NCI-H1436 treated with DMSO at 0.1 percent for 48 hours (cell line): ENCODE data around the gene CKMT1A.
"Not testable (repeated sequence)": the region's sequence is repeated elsewhere in the genome, so short reads cannot be mapped to it uniquely, and the experiment has no call there.

Experiments used
- DNase-seq: peaks from one replicate; lab custom pipeline; 2025; lab: John Stamatoyannopoulos, UW

The CKMT1A gene

DNA sequence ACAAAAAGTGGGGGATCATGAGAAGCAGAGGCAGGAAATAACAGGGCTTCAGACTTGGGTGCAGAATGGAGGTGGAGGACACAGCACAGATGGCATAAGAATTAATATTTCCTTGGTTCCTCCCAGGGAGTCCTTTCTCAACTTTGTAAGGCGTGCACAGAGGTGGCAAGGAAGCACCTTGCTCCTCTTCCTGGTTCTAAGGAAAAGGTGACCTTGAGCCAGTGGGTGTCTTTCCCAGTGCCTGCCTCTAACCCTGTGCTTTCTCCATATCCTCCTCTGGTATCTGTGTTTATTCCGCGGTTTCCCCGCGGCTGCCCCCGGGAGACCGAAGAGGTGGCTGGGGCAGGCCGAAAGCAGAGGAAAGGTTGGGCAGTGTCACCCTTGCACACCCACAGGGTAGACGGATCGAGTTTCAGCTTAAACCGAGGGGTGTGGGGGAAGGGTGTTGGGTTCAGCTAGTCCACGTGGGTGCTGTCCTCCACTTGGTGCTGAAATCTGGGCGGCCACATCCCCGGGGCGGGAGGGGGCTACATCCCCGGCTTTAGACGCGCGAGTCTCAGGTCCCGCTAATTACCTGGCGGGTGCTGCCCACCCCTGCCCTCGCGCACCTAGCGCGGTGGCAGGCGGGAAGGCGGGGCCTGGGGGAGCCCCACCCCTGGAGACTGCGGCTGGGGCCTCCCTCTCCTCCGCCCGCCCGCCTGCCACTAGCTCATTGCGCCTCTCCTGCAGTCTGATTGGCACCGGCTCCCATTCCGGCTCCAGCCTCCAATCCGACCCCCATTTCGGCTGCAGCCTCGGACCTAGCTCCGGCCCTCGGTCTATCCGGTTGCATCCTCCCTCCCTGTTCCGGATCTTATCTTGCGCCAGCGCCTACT lies at the start of gene CKMT1A:
Gene CKMT1A, plus strand, starts transcription at position 712 of the 875 bp plus-strand sequence. CDS start 192 bp downstream, outside the sequence.
- not testable (repeated sequence) for DNase-seq

DNA sequence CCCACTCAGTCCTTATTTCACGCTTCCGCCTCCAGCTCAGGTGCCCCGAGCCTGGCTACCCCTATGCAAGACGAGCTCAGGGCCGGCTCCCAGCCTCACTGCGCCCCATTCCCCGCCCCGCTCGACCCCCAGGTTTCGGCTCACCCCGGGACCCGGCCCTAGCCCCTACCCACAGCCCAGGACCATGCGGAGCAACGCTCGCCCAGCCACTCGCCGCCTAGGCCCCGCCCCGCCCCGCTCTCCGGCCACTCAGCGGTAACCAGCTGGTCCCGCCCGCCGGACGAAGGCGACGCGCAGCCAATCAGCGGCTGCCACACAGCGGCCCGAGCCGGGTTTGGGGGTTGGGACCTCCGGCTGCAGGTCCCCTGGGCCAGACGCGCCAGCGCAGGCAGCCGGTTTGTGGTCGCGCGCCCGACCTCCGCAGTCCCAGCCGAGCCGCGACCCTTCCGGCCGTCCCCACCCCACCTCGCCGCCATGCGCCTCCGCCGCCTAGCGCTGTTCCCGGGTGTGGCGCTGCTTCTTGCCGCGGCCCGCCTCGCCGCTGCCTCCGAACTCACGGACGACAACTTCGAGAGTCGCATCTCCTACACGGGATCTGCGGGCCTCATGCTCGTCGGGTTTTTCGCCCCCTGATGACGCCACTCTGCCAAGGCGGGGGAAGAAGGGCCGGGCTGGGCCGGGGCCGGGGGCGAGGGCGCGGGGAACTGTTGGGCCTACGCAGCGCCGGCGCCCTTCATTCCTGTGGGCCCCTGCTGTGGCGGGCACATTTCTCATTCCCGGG lies 44.8 kb upstream of the CKMT1A start, which contains the start of gene CATSPER2:
Gene CATSPER2, minus strand, starts transcription at position 196 of the 781 bp plus-strand sequence. CDS start 783 bp downstream, outside the sequence.
- no peak for DNase-seq

DNA sequence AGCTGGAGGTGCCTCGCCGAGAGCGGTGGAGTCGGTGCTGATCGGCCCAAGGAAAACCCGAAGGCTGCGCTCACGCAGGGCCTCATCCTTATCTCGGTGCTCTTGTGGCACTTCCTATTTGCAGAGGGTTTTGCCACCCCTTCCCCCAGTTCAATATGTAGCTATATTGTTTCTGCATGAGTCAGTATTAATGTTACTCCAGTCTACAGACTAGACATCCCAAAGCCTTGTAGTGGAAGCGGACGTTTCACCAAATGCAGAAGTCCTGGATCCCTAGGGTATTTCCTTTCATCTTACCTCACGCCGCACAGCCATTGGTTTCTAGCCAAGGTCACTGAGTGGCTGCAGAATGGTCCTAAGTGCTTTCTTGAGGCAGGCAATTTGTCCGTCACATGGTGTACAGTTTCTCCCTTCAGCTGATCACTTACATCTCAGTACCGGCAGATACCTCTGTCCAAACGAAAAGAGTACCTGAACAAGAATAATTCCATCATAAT lies 44.2 kb upstream of the CKMT1A start:
- DNase-seq, result not testable (repeated sequence)

DNA sequence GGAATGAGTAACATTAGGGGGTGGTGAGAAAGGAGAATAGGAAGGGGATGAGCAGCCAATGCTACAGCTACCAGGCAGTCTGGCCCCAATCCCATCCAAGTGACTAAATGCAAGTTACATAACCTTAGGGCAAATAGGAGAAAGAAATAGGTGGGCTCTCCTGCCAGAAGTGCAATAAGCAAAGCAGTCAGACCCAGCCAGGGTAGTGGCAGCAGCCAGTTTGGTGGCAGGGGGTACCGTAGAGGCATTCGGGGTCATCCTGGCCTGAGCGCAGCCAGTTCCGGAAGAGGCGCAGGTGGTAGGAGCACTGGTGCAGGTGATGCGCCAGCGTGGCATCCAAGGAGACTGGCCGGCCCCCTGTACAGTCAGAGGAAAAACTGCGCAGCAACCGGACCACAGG lies 33.9 kb upstream of the CKMT1A start:
- not testable (repeated sequence) for DNase-seq

DNA sequence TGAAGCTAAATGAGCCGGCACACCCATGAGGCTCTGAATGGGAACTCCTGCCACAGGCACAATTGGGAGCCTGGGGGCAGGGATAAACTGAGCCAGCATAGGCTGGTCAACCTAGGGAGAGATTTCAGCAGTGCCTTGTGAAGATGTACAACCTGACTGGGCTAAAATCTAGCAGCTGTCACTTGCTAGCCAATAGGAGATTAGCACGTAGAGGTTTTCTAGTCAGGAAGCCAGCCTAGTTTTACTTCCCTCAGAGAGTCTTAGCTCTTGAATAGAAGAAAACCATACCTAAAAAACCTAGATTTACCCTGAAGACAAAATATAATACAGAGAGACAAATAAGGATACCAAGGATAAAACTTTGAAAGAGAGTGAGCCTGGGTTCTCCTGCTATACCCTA lies 31.4 kb upstream of the CKMT1A start:
- DNase-seq, result not testable (repeated sequence)

DNA sequence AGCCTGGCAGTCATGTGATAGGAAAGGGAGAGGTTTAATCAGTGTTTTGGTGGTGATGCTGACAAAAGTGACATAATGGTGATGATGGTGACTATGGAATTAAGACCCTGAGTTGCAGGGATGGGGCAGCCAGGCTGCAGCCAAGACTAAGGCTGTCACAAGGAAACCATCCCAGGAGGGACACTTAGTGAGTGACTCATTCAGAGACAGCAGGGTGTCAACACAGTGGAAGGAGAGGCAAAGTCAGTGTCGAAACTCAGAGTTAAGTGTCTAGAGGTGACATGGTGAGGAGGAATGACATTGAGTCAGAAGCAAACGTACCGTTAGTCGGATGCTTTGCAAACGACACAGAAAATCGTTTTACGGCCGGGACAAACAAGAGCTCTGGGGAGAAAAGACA lies 30.3 kb upstream of the CKMT1A start:
- DNase-seq, result not testable (repeated sequence)

DNA sequence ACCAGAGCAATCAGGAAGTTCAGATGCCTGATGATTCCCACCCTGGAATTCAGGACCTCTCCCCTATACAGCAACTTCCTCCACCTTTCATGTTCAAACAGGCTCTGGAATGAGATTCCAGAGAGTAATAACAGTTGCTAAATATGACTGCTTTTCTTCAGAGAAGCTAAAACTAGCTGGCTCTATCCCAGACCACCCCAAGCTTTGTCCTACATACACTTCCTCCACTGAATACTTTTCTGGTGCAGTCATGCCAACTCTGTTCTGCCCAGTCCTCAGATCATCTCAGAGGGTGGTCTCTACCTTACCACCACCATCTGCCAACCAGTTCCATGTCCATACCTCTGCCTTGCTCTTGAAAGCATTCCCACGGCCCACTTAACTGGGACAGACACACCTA lies 27.5 kb upstream of the CKMT1A start:
- DNase-seq, result not testable (repeated sequence)

DNA sequence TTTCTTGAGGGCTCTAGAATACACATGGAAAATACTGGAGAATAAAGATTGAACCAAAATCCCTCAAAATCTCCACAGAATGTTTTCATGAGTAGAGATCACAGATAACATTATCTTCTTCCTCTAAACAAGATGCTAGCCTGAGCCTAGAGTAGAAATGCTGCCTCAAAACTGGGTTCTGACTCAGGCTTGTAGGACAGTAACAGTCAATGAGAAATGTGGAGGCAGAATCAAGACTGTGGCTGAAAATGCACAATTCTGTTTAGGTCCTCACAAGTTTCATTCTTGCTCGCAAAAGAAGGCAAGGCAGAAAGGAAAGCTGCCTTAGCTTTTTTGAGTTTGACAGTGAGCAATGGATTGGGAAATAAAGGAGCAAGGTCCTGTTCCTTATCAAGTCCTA lies 19.5 kb upstream of the CKMT1A start:
- DNase-seq, result not testable (repeated sequence)

DNA sequence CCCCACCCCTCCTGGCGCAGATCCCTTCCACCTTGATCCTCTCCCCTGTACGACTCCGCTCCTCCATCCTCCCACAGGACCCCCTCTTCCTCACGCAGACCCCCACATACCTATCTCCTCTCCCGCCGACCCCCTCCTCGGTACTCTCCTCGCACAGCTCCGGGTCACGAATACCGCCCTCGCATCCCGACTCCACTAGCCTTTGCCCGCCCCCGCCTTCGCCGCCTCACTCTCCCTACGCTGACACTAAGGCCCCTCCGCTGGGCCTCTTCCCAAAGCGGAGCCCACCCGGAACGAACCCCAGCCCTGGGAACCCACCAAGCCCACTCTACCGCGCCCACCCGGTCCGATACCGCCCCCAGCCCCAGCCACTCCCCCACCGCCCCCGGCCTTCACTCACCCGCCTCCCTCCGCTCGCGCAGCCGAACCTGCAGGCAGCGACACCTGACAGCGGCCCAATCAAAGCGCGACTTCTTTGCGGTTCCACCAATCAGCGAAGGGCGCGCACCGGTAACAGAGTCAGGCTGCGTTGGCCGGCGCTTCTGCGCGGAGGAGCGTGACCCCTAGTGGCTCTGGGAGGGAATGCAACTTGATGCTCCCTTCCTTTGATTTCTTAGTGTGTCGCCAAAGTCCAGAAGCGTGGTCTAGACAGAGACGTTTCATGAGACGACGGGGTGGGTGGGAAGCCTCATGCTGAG lies 3.9 kb upstream of the CKMT1A start:
- DNase-seq, result not testable (repeated sequence)

DNA sequence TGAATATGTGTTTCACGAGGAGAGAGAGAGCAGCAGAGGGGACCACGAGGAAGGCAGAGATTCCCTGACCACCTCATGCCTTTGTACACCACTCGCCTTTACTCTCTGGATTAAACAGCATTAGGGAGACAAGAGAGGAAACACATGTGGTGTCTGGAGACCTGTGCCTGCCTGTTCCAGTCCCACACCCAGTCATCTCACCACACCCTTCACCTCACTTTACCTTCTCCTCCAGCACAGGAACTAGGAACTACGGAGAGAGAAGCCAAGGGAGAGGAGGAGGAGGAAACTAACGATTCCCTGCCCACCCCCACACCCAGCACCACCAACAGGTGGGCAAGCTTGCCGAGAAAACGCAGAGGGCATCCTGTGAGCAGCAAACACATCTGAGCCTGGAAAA lies 980 bp upstream of the CKMT1A start:
- not testable (repeated sequence) for DNase-seq

DNA sequence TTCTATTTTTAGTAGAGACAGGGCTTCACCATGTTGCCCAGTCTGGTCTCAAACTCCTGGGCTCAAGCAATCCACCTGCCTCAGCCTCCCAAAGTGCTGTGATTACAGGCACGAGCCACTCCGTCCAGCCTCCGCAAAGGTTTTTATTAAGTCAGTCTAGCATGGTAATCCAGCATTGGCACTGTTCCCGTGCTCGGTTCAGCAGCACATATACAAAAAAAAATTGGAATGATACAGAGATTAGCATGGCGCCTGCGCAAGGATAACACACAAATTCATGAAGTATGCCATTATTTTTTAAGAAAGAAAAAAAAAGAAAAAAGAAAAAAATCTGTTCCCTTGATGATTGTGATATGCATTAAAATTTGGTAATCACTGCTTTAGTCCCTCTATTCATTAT lies 8.5 kb downstream of the CKMT1A start:
- no peak for DNase-seq

DNA sequence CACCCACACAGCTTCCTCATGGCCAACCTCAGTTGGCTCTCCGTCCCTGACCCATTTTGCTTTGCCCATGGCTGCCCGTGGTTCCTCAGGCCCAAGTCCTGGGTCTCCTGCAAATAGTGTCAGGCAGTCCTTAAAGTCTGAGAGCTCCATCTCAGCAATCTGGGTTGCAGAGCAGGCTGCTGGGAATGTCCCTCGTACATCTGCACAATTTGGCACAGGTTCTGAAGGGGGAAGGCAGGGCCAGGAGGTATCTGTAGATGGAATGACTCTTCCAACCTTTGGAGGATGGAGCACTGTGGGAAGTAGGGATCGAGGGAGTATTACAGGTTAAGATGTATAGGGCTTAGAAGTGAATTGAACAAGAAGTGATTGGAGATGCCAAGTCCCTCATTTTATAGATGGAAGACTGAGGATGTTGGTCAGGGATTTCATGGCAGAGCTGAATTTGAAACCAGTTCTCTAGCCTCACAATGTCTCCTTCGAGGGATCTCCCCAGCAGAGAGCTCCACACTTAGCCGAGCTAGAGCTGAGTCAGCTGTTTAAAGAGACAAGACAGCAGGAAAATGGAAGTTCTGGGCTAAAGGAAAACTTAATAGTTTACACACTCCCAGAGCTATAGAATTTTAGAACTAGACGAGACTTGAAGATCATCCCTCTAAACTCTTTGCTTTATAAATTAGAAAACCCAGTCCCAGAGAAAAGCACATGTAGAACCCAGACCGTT lies 9.2 kb downstream of the CKMT1A start:
- DNase-seq, result no peak

DNA sequence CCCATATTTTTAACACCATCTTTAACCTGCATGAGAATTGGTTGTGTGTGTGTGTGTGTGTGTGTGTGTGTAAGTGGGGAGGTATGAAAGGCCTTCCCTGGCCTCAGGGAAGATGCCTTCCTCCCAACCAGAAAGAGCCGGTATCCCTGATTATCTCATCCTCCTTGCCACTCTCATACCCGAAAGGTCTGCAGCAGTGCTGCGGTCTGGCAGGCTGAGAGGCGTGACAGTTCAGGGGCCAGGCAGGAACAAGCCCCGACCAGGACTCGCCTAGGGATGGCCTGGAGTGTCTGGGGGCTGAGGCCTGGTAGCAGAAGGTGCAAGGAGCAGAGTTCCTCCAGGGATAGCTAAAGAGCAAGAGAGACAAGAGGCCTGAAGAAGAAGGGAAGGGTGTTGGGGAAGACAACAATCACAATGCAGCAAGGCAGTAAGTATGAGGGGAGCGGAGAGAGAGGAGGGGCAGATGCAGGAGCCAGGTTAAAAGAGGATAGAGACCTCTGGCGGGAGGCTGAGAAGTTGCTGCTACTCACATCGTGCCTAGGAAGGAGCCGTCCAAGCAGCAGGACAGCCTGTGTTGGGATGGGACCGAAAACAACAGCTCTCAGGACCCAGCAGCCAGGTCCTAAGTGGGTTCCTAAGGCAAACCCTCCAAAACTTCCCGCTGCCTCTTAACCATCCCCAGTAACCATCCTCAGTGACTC lies 16.9 kb downstream of the CKMT1A start:
- not testable (repeated sequence) for DNase-seq

DNA sequence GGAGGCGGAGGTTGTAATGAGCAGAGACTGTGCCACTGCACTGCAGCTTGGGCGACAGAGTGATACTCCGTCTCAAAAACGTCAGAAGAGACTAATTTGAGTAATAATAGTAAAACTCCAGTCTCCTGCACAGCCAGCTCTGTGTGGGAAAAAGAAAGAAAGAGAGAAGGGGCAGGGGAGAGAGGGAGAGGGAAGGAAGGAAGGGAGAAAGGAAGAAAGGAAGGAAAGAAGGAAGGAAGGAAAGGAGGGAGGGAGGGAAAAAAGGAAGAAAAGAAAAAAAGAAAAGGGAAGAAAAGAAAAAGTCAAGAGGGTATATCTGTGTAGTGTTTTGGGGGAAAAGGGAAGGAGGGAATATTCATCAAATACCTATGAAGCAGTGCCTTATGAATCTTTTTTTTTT lies 29.5 kb downstream of the CKMT1A start:
- DNase-seq, result no peak

DNA sequence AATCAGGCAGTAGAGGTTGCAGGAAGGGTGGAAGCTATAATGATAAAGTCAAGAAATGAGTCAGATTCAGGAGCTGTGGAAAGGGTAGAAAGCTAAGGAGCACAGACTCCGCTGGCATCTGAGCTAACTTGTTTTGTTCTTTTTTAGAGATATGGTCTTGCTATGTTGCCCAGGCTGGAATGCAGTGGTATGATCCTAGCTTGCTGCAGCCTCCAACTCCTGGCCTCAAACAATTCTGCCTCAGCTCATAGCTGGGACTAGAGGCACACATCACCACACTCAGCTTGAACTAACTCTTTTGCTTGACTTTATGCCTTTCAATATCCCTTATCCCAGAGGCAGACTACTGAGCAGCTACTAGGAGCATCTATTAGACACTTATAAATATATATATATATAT lies 32.6 kb downstream of the CKMT1A start:
- not testable (repeated sequence) for DNase-seq

DNA sequence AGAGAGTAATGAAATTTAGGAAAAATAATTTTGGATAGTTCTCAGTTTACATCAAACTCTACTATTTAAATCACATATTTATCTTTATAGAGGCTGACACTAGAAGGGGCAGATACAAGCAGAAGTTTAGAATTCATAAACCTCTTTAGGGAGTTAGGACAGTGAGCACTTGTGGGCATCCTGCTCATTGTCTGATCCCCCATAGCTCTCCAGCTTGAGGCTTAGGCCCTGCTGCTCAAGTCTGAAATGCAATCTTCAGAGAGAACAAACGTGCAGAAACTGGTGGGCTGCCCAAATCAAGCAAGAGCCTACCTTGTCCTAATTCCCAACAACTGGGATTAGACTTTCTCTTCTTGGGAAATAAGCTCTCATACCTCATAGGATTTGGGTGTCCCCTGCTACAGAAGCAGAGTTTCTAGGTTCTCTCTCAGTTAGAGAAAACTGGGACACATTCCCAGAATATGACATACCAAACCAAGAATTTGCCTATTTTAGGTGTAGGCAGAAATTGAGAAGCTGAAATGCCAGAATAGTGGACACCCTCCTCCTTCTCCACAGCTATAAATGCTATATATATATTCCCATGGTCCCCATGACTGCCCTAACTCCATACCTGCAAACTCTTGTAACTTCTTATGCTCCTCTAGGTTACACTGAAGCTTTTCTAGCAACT lies 34.5 kb downstream of the CKMT1A start:
- DNase-seq, result not testable (repeated sequence)

DNA sequence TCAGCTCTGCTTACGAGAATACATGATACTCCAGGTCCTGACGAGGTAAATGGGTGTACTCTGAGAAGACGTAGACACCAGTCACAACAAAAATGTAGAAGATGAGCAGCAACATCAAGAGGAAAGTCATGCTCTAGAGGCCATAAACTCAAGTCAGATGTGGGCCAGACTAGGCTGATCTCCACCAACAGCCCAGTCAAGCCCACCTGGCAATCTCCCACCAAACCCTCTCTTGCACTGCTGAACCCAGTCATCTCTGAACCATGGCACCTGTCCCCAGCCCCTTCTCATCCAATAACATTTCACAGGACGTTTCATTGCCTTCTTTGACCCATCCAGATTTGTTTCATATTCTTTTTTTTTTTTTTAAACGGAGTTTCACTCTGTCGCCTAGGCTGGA lies 41.8 kb downstream of the CKMT1A start:
- DNase-seq, result no peak

DNA sequence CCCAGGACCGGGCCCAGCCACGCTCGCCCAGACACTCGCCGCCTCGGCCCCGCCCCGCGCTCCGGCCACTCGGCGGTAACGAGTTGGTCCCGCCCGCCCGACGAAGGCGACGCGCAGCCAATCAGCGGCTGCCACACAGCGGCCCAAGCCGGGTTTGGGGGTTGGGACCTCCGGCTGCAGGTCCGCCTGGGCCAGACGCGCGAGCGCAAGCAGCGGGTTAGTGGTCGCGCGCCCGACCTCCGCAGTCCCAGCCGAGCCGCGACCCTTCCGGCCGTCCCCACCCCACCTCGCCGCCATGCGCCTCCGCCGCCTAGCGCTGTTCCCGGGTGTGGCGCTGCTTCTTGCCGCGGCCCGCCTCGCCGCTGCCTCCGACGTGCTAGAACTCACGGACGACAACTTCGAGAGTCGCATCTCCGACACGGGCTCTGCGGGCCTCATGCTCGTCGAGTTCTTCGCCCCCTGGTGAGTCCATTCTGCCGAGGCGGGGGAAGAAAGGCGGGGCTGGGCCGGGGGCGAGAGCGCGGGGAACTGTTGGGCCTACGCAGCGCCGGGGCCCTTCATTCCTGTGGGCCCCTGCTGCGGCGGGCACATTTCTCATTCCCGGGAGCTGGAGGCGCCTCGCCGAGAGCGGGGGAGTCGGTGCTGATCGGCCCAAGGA lies 52.7 kb downstream of the CKMT1A start, which contains the start of gene PDIA3:
Gene PDIA3, plus strand, starts transcription at position 194 of the 658 bp plus-strand sequence. Its CDS starts 102 bp downstream, at position 296.
- DNase-seq, result peak; percentile 33

DNA sequence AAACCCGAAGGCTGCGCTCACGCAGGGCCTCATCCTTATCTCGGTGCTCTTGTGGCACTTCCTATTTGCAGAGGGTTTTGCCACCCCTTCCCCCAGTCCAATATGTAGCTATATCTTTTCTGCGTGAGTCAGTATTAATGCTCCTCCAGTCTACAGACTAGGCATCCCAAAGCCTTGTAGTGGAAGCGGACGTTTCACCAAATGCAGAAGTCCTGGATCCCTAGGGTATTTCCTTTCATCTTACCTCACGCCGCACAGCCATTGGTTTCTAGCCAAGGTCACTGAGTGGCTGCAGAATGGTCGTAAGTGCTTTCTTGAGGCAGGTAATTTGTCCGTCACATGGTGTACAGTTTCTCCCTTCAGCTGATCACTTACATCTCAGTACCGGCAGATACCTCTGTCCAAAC lies 53.2 kb downstream of the CKMT1A start:
- not testable (repeated sequence) for DNase-seq
